ENCODE results near the gene SENP7.

- TF ChIP-seq CBX3 (IDR thresholded peaks at IDR 0.05; ENCODE audit: low read depth) (no peak), EZH2 (IDR thresholded peaks at IDR 0.05) (no peak), CTCF (IDR thresholded peaks at IDR 0.05 in 2 of 3, conservative IDR thresholded peaks at IDR 0.05 in 1 of 3; ENCODE audit: borderline replicate concordance in 1 of 3, insufficient read depth in 1 of 3, low read depth in 2 of 3, low read length in 2 of 3) (no peak), ATF3 (IDR thresholded peaks at IDR 0.05) (no peak)
These were observed 5.4 kb upstream of the SENP7 start for GRCh38 chr3:101518421-101518871.
